RWPE2 (cell line): ENCODE data around the gene PCBP3.
A peak's percentile ranks its signal among the peaks of the same experiment; 100 is the strongest.

Experiments
- ATAC-seq: fragments of 200-7000 bp; cut with Tn5 transposase; 3 replicates; pipeline ENCODE4 v1.9.1; 2021; ENCODE audit warnings: low read depth
- DNase-seq: peaks from one replicate; pipeline ENCODE4 v3.0.0-alpha.2; 2020; ENCODE audit warnings: low spot score
- H3K27ac ChIP-seq: fragments of 450-650 bp; 2 replicates; pipeline ENCODE4 v1.5.1; 2017; ENCODE audit warnings: mild to moderate bottlenecking; ENCODE audit not compliant: poor library complexity, severe bottlenecking
- H3K27me3 ChIP-seq: fragments of 250-450 bp; sonication (Bioruptor Pico); 2 replicates; pipeline ENCODE4 v1.5.1; 2021; ENCODE audit warnings: mild to moderate bottlenecking, moderate library complexity; ENCODE audit not compliant: insufficient read depth, poor library complexity, severe bottlenecking
- H3K36me3 ChIP-seq: fragments of 250-450 bp; sonication (Bioruptor Pico); 2 replicates; pipeline ENCODE4 v1.5.1; 2020; ENCODE audit warnings: low read depth, mild to moderate bottlenecking, moderate library complexity
- H3K4me1 ChIP-seq: fragments of 250-450 bp; sonication (Bioruptor Pico); 2 replicates; pipeline ENCODE4 v1.5.1; 2021; ENCODE audit warnings: mild to moderate bottlenecking, moderate library complexity; ENCODE audit not compliant: insufficient read depth, poor library complexity, severe bottlenecking
- H3K4me3 ChIP-seq: fragments of 250-450 bp; sonication (Bioruptor Pico); 2 replicates; pipeline ENCODE4 v1.5.1; 2021; ENCODE audit warnings: mild to moderate bottlenecking, moderate library complexity; ENCODE audit not compliant: severe bottlenecking
- H3K9me3 ChIP-seq: fragments of 250-450 bp; sonication (Bioruptor Pico); 2 replicates; pipeline ENCODE4 v1.5.1; 2021; ENCODE audit warnings: mild to moderate bottlenecking, moderate library complexity; ENCODE audit not compliant: severe bottlenecking
- CTCF ChIP-seq: fragments of 450-650 bp; IDR thresholded peaks from one replicate; pipeline ENCODE4 v1.5.1; 2017; ENCODE audit warnings: mild to moderate bottlenecking, moderate library complexity; ENCODE audit not compliant: poor library complexity, severe bottlenecking

Gene PCBP3

GRCh38 chr21:45988366-45989347 is 345.1 kb downstream of the PCBP3 start:
- Histone ChIP-seq H3K9me3 (no peaks in the 10 kb centered on the region), H3K4me1 (no peaks in the 10 kb centered on the region), H3K27me3 (no peaks in the 10 kb centered on the region), H3K4me3 (no peak overlapping the region), H3K36me3 (no peaks in the 10 kb centered on the region), H3K27ac (no peak overlapping the region)
- DNase-seq (peak; percentile 49), ATAC-seq (no peak)
- TF ChIP-seq CTCF = no peak

GRCh38 chr21:45989355-45990048 is 346.0 kb downstream of the PCBP3 start:
- Histone ChIP-seq H3K4me1 (no peaks in the 10 kb centered on the region), H3K9me3 (no peaks in the 10 kb centered on the region), H3K4me3 (no peak overlapping the region), H3K27me3 (no peaks in the 10 kb centered on the region), H3K36me3 (no peaks in the 10 kb centered on the region), H3K27ac (no peak overlapping the region)
- ATAC-seq (no peak), DNase-seq (peak; percentile 64)
- TF ChIP-seq CTCF = no peak

GRCh38 chr21:45990049-45990711 is 346.7 kb downstream of the PCBP3 start:
- Histone ChIP-seq H3K4me3 (no peak overlapping the region), H3K27me3 (no peaks in the 10 kb centered on the region), H3K27ac (no peak overlapping the region), H3K4me1 (no peaks in the 10 kb centered on the region), H3K9me3 (no peaks in the 10 kb centered on the region), H3K36me3 (no peaks in the 10 kb centered on the region)
- peak; percentile 66 for DNase-seq
- ATAC-seq = no peak
- no peak for TF ChIP-seq CTCF

- DNase-seq (peak; percentile 51), ATAC-seq (no peak)
- H3K27ac ChIP-seq = no peak overlapping the region
- no peak overlapping the region for H3K4me3 ChIP-seq
- no peaks in the 10 kb centered on the region for H3K36me3 ChIP-seq
- H3K9me3 ChIP-seq = no peaks in the 10 kb centered on the region
- TF ChIP-seq CTCF = no peak
- H3K27me3 ChIP-seq = no peaks in the 10 kb centered on the region
- H3K4me1 ChIP-seq = no peaks in the 10 kb centered on the region
Measured at GRCh38 chr21:45990741-45991605, 347.4 kb downstream of the PCBP3 start.
